Measurements from ENCODE around the gene TSKS.

DNA sequence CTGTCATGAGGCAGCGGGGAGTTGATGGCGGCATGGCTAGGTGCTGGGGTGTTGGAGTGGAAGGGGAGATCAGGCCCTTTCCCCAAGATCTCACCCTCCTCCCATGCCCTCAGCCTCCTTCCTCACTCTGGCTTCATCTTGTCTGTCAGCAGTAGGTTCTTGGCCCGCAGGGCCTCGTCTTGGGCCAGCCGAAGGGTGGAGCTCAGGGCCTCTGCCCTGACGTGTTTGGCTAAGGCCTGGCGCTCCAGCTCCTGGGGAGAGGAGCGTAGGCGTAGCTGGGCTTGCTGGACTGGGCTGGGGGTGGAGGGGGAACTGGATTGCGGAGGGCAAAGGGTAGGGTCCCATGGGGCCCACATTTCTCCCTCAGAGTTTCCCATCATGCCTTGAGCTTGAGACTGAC is 23.2 kb downstream of the TSKS start:
- TF ChIP-seq, protein P1, sequence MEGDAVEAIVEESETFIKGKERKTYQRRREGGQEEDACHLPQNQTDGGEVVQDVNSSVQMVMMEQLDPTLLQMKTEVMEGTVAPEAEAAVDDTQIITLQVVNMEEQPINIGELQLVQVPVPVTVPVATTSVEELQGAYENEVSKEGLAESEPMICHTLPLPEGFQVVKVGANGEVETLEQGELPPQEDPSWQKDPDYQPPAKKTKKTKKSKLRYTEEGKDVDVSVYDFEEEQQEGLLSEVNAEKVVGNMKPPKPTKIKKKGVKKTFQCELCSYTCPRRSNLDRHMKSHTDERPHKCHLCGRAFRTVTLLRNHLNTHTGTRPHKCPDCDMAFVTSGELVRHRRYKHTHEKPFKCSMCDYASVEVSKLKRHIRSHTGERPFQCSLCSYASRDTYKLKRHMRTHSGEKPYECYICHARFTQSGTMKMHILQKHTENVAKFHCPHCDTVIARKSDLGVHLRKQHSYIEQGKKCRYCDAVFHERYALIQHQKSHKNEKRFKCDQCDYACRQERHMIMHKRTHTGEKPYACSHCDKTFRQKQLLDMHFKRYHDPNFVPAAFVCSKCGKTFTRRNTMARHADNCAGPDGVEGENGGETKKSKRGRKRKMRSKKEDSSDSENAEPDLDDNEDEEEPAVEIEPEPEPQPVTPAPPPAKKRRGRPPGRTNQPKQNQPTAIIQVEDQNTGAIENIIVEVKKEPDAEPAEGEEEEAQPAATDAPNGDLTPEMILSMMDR (IDR thresholded peaks at IDR 0.05) = no peak
- TF ChIP-seq EP300 (IDR thresholded peaks at IDR 0.05; ENCODE audit: low read depth) = no peak
